ENCODE data around the gene LRRC73.

GRCh38 chr6:43511824-43512415 is 1.8 kb upstream of the LRRC73 start:
- TF ChIP-seq FOXP2 (optimal IDR thresholded peaks at IDR 0.05; ENCODE audit: control extremely low read depth, extremely low read length, insufficient read depth) (no peak), EZH2 (IDR thresholded peaks at IDR 0.05) (no peak)
